Activated naive CD4-positive, alpha-beta T cell treated with Interleukin-2 at 50 U/mL for 16 hours (primary cell): ENCODE results near the gene LRRC27.
A peak's percentile ranks its signal among the peaks of the same experiment; 100 is the strongest.

Experiments used
- DNase-seq: peaks from one replicate; pipeline ENCODE4 v3.0.0-alpha.2; 2020

Gene LRRC27

GRCh38 chr10:132360766-132361447, 28.9 kb downstream of the LRRC27 start:
- peak; percentile 29 for DNase-seq

GRCh38 chr10:132361581-132362101, 29.6 kb downstream of the LRRC27 start:
- DNase-seq: no peak

- DNase-seq: no peak
Measured at GRCh38 chr10:132362151-132362611, 30.2 kb downstream of the LRRC27 start.

- DNase-seq: no peak
Measured at GRCh38 chr10:132363376-132363775, 31.4 kb downstream of the LRRC27 start.

- peak; percentile 22 for DNase-seq
Measured at GRCh38 chr10:132363921-132364593, 32.1 kb downstream of the LRRC27 start.

GRCh38 chr10:132364594-132364970, 32.6 kb downstream of the LRRC27 start:
- peak; percentile 64 for DNase-seq

GRCh38 chr10:132365102-132365501, 33.1 kb downstream of the LRRC27 start:
- no peak for DNase-seq

- DNase-seq: no peak
Measured at GRCh38 chr10:132366006-132366405, 34.0 kb downstream of the LRRC27 start.

GRCh38 chr10:132366499-132366898, 34.5 kb downstream of the LRRC27 start:
- DNase-seq: no peak

- no peak for DNase-seq
Measured at GRCh38 chr10:132368391-132368790, 36.4 kb downstream of the LRRC27 start.

GRCh38 chr10:132368881-132369635, 37.1 kb downstream of the LRRC27 start:
- no peak for DNase-seq

- DNase-seq: no peak
Measured at GRCh38 chr10:132369636-132370185, 37.7 kb downstream of the LRRC27 start.

GRCh38 chr10:132370426-132371340, 38.7 kb downstream of the LRRC27 start:
- DNase-seq: no peak

GRCh38 chr10:132371641-132372081, 39.7 kb downstream of the LRRC27 start:
- no peak for DNase-seq

GRCh38 chr10:132372516-132373095, 40.6 kb downstream of the LRRC27 start:
- DNase-seq: no peak

GRCh38 chr10:132373241-132373955, 41.4 kb downstream of the LRRC27 start:
- no peak for DNase-seq

GRCh38 chr10:132374176-132374575, 42.2 kb downstream of the LRRC27 start:
- DNase-seq: no peak

- no peak for DNase-seq
Measured at GRCh38 chr10:132374612-132375011, 42.6 kb downstream of the LRRC27 start.

- DNase-seq: no peak
Measured at GRCh38 chr10:132375116-132375794, 43.3 kb downstream of the LRRC27 start.

- no peak for DNase-seq
Measured at GRCh38 chr10:132375795-132376297, 43.9 kb downstream of the LRRC27 start.
